GM18505 (cell line): ENCODE data around the gene MAP3K3.

Source experiments
- ATAC-seq: cut with Tn5 transposase; IDR thresholded peaks from one replicate; pipeline ENCODE4 v1.9.1; 2021; ENCODE audit not compliant: unreplicated experiment
- POLR2A ChIP-seq: IDR thresholded peaks from 4 replicates; pipeline ENCODE4 v1.6.1; 2011; ENCODE audit warnings: borderline replicate concordance; ENCODE audit not compliant: insufficient read depth, insufficient read length; ENCODE audit errors: extremely low read depth

The MAP3K3 gene

DNA sequence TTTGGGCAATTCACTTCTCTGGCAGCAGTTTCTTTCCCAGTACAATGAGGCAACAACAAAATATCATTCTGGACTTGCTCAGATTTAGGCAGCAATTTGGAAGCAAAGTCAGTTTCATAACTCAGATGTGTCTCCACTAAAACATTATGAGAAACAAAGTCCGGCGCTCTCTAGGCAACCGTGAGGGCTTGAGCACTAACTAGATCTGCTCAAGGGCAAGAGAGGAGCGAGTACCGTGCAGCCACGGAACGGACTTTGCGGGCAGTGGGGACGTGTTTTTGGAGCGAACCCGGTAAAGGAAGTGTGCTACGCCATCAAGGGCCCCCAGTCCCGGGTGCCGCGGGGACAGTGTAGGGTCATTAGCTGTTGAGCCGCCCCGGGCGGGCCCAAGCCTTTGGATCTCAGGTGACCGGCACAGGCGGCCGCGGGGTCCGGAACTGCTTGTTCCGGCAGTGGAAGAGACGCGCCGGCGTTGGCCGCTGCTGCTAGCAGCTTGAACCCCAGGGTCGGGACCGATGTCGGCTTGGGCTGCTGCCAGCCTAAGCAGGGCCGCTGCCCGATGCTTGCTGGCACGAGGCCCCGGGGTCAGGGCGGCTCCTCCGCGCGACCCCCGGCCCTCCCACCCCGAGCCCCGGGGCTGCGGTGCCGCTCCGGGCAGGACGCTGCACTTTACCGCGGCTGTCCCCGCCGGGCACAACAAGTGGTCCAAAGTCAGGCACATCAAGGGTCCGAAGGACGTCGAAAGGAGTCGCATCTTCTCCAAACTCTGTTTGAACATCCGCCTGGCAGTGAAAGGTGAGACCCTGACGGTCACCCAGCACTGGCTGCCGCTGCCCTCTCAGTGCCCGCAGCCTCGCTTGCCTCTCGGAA is 21.4 kb upstream of the MAP3K3 start, which contains the start of gene TACO1:
TACO1 (plus strand) TSS at position 327 of the 870 bp plus-strand sequence; CDS start at position 516, 189 bp downstream.
- ATAC-seq, result peak; percentile 77
- peak; percentile 80 for TF ChIP-seq POLR2A

DNA sequence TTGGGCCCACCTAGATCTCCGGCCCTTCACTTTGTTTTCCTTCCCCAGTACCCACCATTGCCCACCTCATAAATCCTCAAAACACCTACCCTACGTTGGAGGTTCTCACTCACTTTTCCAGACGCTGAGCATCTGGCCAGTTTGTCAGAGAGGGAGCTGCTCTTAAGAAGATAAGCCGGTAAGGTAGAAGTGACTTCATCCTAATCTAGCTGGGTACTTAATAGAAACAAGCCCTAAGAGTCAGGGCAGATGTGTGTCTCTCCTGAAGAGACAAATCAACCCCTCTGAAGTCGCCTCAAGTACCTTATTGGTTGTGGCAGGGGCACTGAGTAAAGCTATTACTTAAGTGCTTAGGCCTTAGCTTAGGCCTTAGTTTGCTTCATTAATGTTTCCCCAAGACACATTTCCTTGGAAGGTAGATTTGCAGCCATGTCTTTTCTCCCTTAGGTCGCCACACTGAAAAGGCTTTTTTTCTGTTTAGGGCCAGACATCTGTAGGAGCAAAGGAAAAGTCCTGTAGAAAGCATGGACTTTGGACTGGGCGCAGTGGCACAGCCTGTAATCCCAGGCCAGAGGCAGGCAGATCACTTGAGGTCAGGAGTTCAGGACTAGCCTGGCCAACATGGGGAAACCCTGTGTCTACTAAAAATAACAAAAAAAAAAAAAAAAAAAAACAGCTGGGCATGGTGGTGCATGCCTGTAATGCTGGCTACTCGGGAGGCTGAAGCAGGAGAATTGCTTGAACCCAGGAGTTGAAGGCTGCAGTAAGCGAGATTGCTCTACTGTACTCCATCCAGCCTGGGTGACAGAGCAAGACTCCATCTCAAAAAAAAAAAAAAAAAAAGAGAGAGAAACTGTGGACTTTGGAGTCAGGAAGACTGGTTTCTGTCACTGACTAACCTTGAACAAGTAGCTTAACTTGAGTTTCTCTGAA is 20.5 kb upstream of the MAP3K3 start:
- no peak for ATAC-seq
- TF ChIP-seq POLR2A, result no peak

DNA sequence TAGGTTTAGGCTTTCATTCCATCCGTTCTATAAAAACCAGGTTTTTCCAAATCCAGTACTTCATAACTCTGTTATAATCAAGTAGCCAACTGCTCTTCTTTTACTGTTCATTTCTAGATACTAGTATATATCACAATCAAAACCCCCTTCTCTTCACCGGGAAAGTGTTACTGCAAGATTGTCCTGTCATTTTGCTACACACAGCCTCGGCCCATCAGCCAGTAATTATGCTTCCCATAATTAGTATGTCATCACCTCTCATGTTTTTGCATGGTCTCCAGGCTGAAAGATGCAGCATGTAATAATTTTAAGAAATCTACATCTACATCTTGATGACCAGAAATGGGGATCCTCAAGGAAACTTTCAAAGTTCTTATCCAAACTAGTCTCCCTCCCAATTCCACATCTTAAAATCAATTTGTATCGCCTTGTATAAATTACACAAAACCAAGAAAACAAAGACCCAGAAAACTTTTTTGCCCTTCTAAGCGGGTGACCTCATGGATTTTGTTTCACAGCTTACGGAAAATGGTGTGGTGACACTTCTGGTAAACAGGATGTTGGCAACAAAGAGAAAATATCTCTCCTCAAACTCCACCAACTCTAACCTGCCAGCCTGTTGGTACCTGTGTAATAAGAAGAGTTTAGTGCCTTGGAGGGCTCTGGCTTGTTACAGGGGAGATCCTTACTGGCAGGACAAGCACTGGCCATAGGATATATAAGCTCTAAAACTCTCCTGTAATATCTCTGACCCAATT is 12.2 kb upstream of the MAP3K3 start:
- no peak for TF ChIP-seq POLR2A

GRCh38 chr17:63610854-63611253 is 11.4 kb upstream of the MAP3K3 start:
- TF ChIP-seq POLR2A, result no peak
- no peak for ATAC-seq

More for the DNA sequence above, 12.2 kb upstream of the MAP3K3 start:
- no peak for ATAC-seq

DNA sequence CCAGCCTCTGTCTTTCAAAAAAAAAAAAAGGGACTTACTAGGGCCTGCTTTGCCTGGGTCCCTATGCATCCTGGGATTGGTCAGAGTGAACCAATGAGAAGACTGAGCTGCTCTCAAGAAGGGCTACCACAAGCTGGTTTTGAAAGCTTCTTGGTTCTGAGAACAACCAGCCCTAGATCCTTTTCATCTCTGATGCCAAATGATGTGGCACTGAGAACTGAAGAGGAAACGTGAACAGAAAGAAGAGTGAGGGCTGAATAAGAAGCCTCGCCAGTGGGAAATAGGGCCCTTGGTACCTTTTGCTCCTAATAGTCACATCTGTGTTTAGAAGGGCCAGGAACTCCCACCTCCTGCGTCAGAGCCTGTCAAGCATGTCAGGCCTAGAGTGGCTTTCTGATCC is 10.9 kb upstream of the MAP3K3 start:
- TF ChIP-seq POLR2A, result no peak
- no peak for ATAC-seq

DNA sequence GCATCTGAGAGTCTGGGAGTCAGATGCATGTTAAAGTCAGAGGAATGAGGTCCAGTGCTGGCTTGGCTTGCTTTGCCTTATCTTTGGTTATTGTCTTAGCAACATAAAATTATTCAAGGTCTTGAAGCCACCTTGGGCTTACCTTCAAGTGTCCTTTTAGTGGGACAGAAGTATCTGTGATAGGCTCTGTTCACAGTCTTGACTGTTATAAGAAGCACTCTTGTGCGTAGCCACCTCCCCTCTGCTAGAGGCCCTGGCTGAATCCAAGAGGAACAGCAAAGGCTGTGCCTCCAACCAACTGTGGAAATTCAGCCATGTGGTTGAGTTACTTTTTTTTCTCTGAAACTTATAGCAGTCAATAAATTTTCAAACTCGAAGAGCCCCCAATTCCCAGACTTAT is 8.6 kb upstream of the MAP3K3 start:
- TF ChIP-seq POLR2A, result no peak
- ATAC-seq, result no peak

DNA sequence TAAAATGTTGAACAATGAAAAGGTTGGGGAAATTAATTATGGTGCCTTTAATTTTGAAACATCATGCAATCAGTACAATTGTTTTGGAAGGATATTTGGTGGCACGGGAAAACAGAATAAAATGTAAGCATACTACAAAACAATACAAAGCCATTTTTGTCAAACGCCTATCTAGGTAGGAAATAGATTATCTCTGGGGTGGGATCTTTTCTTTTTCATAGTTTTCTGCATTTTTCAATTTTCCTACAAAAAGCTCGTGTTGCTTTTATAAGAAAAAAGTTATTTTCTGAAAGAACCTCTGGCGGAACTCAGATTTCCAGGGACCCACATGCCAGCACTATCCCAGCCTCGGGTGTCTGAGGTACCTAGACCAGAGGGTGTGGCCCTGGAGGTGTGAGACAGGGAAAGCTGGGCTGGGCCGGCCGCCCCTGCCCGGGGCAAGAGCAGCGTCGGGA is 961 bp upstream of the MAP3K3 start:
- no peak for TF ChIP-seq POLR2A
- no peak for ATAC-seq

DNA sequence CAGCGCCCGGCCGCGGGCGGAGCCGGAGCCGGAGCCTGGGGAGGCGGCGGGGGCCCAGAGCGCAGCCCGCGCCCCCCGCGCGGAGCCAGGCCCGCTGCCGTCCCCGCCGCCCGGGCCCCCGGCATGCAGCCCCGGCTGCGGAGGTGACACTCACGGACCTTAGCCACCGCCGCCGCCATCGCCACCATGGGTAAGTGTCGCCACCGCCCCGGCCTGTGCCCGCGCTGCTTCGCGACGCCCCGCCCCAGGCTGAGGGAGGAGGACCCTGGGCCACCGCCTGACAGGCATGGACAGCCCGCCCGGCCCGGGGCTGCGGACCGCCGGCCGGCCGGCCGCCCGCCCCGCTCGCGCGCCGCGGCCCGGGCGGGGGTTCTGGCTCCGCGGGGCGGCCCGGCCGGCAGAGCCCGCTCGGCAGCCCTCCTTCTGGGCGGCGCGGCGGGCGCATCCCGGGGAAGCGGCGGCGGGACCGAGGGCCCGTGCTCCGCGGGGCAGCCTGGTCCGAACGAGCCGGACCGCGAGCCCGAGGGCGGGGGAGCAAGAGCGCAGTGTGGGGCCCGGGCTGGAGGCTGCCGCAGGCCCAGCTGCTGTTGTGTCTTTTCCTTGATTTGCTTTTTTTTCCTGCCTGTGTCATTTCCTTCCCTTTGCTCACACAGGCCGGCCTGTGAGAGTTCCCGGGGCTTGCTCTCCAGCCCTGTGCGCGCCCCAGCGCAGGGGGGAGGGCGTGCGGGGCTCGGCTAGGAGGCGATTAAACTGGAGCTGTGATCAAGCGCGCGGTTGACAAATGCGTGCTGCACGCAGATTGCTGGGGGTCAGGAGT is 565 bp downstream of the MAP3K3 start:
- no peak for TF ChIP-seq POLR2A
- peak; percentile 27 for ATAC-seq

DNA sequence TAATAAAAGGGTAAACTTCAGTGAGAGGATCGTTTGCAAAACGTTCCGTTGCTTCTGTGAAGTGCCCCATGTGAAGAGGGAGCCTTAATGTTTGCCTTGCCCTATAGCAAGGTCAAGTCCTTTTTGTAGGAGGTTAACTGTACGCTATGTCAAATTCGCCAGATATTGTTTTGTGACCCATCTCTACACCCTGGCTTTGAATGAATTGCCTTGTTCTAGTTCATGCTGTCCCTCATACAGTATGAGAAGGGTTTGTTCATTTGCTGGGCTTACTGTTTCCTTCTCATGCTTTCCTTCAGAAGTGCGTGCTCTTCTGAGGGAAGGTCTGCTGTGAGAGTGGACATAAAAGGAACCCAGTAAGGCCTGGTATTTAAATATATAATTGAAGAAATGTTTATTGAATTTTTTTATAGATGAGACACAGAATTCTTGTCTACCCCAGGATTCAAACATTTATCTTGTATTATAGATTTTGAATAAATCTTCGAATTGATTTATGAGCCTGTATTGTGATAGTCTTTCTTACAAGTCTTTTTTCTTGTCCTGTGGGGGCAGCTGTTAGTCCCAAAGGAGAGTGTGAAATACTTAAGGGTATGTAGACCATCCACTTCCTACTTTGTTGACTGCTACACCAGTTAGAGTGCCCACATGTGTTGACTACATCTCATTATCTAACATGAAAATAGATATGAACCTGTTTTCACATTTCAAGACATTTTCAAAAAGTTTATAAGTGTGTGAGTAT is 1.7 kb downstream of the MAP3K3 start:
- no peak for ATAC-seq
- no peak for TF ChIP-seq POLR2A

- ATAC-seq, result no peak
- no peak for TF ChIP-seq POLR2A
These were observed 2.3 kb downstream of the MAP3K3 start for GRCh38 chr17:63624531-63624880.

- no peak for TF ChIP-seq POLR2A
- ATAC-seq, result no peak
These were observed 4.4 kb downstream of the MAP3K3 start for GRCh38 chr17:63626551-63627180.
